ENCODE measurements around the gene CEP41.

GRCh38 chr7:130473876-130474275 lies 33.1 kb upstream of the CEP41 start:
- TF ChIP-seq CTCF (IDR thresholded peaks at IDR 0.05) (no peak), POLR2A (IDR thresholded peaks at IDR 0.05) (no peak), POLR2AphosphoS5 (IDR thresholded peaks at IDR 0.05) (no peak)

Measured in sigmoid colon (tissue), 4 donors.